Measurements from ENCODE around the gene LRRC47.

The LRRC47 gene

GRCh38 chr1:3796215-3797061 lies at the start of gene LRRC47:
Gene LRRC47 (minus strand): TSS chr1:3796498. CDS start chr1:3796476, 22 bp downstream.
- DNase-seq: peak; percentile 51

DNA sequence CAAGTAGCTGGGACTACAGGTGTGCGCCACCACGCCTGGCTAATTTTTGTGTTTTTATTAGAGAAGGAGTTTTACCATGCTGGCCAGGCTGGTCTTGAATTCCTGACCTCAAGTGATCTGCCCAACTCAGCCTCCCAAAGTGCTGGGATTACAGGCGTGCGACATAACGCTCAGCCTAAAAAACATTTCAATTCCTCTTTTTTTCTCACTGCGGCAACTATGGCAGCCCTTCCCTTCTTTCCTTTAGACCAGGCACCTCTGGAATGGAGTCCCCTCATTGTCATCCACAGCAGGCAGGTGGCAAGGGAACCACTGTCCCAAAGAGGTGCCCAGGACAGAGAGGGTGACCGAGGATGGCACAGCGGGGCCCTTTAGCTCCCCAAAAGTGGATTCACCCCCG lies 46.6 kb upstream of the LRRC47 start:
- no peak for DNase-seq

GRCh38 chr1:3841491-3841890 lies 45.2 kb upstream of the LRRC47 start:
- DNase-seq: no peak

DNA sequence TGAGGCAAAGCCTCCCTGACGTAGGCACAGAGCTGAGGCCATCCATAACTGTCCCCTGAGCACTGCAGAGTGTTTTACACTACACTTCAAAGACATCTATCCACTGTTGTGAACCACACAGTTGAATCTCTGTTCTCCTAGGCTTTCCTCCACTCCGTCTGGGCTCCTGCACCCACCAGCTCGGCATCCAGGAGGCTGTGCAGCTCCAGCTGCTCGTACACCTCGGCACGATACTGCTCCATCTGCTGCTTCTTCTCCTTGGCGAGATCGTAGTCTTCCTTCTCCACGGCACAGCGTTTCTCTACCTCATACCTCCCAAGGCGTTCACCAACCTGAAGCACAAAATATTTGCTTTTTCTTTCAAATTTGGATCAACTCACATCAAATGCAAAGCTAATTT lies 42.5 kb upstream of the LRRC47 start:
- DNase-seq: no peak

- no peak for DNase-seq
Measured at GRCh38 chr1:3837685-3838084, 41.4 kb upstream of the LRRC47 start.

- DNase-seq: no peak
Measured at GRCh38 chr1:3837200-3837599, 40.9 kb upstream of the LRRC47 start.

GRCh38 chr1:3836421-3836820 lies 40.1 kb upstream of the LRRC47 start:
- no peak for DNase-seq

- no peak for DNase-seq
Measured at GRCh38 chr1:3834701-3835100, 38.4 kb upstream of the LRRC47 start.

GRCh38 chr1:3831689-3832088 lies 35.4 kb upstream of the LRRC47 start:
- no peak for DNase-seq

DNA sequence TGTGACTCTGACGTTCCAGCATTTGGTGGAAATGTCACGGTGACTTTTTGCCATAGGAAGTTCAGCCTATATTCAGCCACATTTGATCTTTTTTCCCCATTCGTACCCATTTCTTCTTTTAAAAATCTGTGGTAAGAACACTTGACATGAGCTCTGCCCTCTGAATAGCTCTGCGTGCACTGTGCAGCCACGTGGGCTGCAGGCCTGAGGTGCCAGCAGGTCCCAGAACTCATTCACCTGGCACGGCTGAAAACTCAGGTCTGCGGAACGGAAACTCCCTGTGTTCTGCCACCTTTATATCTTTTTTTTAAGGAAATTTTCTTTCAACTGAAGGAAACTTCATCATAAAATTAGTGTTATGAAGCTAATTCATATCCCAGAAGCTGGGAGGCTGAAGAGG lies 32.1 kb upstream of the LRRC47 start:
- DNase-seq: no peak

- DNase-seq: no peak
Measured at GRCh38 chr1:3827813-3828307, 31.6 kb upstream of the LRRC47 start.

DNA sequence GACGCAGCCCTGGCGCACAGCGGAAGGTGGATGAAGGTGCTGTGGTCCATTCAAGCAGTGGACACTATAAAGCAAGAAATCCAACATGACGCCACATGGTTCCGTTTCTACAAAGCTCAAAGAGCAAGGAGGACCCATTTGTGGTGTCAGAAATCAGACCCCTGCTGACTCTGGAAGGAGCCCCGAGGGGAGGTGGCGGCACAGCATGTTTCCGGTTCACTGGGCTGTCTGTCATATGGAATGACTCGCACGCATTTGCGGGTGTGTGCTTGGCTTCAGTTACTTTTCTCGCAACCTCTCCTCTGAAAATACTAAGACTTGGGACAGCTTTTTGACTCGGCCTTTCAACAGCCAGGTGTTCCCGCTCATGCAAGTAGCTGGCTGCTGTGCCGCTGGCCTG lies 29.1 kb upstream of the LRRC47 start:
- no peak for DNase-seq

- DNase-seq: no peak
Measured at GRCh38 chr1:3824650-3825049, 28.4 kb upstream of the LRRC47 start.

- DNase-seq: no peak
Measured at GRCh38 chr1:3822421-3822820, 26.1 kb upstream of the LRRC47 start.

- DNase-seq: no peak
Measured at GRCh38 chr1:3821908-3822307, 25.6 kb upstream of the LRRC47 start.

DNA sequence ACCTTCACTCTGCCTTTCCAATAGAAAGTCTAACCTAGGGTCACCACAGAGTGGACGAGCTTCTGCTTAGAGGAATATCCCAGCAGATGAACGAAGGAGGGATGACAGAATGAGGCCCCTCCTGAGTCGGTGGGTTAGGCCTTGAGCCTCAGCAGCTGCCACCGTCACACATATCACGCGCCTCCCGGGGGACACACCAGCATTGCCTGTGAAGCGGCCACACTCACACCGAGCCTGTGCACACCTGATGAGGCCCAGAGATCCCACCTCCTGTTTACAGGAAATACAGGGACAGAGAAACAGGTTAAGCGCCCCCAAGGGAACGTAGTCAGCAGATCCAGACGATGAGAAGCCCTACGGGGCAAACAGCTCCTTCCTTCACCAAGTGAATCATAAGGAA lies 25.1 kb upstream of the LRRC47 start:
- no peak for DNase-seq

GRCh38 chr1:3821004-3821403 lies 24.7 kb upstream of the LRRC47 start:
- no peak for DNase-seq

- no peak for DNase-seq
Measured at GRCh38 chr1:3820316-3820715, 24.0 kb upstream of the LRRC47 start.

- no peak for DNase-seq
Measured at GRCh38 chr1:3819771-3820200, 23.5 kb upstream of the LRRC47 start.

- DNase-seq: no peak
Measured at GRCh38 chr1:3817821-3818597, 21.7 kb upstream of the LRRC47 start.

GRCh38 chr1:3817138-3817740 lies 20.9 kb upstream of the LRRC47 start:
- no peak for DNase-seq

GRCh38 chr1:3816331-3817137 lies 20.2 kb upstream of the LRRC47 start:
- no peak for DNase-seq
